Cortex of kidney (tissue), 1 donor: ENCODE data around the gene ICA1.
"Not testable (repeated sequence)": the region's sequence is repeated elsewhere in the genome, so short reads cannot be mapped to it uniquely, and the experiment has no call there.

ENCODE experiments used
- DNase-seq: peaks from one replicate; lab custom pipeline; 2025; lab: John Stamatoyannopoulos, UW

ICA1 gene

GRCh38 chr7:8261711-8262695 lies at the start of gene ICA1:
TSS of gene ICA1 (minus strand) at chr7:8262167. CDS start at chr7:8235926, 26,241 bp downstream.
- peak; percentile 65 for DNase-seq

GRCh38 chr7:8310876-8311275 lies 48.9 kb upstream of the ICA1 start:
- no peak for DNase-seq

- no peak for DNase-seq
Measured at GRCh38 chr7:8305625-8306388, 43.8 kb upstream of the ICA1 start.

GRCh38 chr7:8305104-8305503 lies 43.1 kb upstream of the ICA1 start:
- no peak for DNase-seq

- DNase-seq: no peak
Measured at GRCh38 chr7:8303904-8304528, 42.0 kb upstream of the ICA1 start.

- DNase-seq: not testable (repeated sequence)
Measured at GRCh38 chr7:8297023-8297422, 35.1 kb upstream of the ICA1 start.

GRCh38 chr7:8296362-8296659 lies 34.3 kb upstream of the ICA1 start:
- no peak for DNase-seq

GRCh38 chr7:8295638-8296361 lies 33.8 kb upstream of the ICA1 start:
- DNase-seq: no peak

- DNase-seq: no peak
Measured at GRCh38 chr7:8291397-8292141, 29.6 kb upstream of the ICA1 start.

- no peak for DNase-seq
Measured at GRCh38 chr7:8290645-8291308, 28.8 kb upstream of the ICA1 start.

GRCh38 chr7:8286118-8286517 lies 24.2 kb upstream of the ICA1 start:
- DNase-seq: no peak

GRCh38 chr7:8285155-8285554 lies 23.2 kb upstream of the ICA1 start:
- DNase-seq: no peak

- no peak for DNase-seq
Measured at GRCh38 chr7:8284606-8285005, 22.6 kb upstream of the ICA1 start.

- DNase-seq: no peak
Measured at GRCh38 chr7:8283968-8284367, 22.0 kb upstream of the ICA1 start.

GRCh38 chr7:8282871-8283270 lies 20.9 kb upstream of the ICA1 start:
- DNase-seq: no peak

- no peak for DNase-seq
Measured at GRCh38 chr7:8282162-8282561, 20.2 kb upstream of the ICA1 start.

- no peak for DNase-seq
Measured at GRCh38 chr7:8278183-8278582, 16.2 kb upstream of the ICA1 start.

GRCh38 chr7:8277394-8277982 lies 15.5 kb upstream of the ICA1 start:
- no peak for DNase-seq

GRCh38 chr7:8274589-8274988 lies 12.6 kb upstream of the ICA1 start:
- DNase-seq: no peak

- no peak for DNase-seq
Measured at GRCh38 chr7:8271960-8272359, 10.0 kb upstream of the ICA1 start.
